Measurements from ENCODE around the gene SH3RF1.

GRCh38 chr4:169148885-169149284 lies 121.9 kb downstream of the SH3RF1 start:
- TF ChIP-seq CREB1 (CRISPR knock-in tag; IDR thresholded peaks at IDR 0.05) (no peak), ESRRA (CRISPR knock-in tag; IDR thresholded peaks at IDR 0.05; ENCODE audit: borderline replicate concordance) (no peak), NFYB (CRISPR knock-in tag; conservative IDR thresholded peaks at IDR 0.05; ENCODE audit: low read depth) (no peak), JAZF1 (CRISPR knock-in tag; IDR thresholded peaks at IDR 0.05) (no peak), CTCF (IDR thresholded peaks at IDR 0.05) (no peak), ATF2 (CRISPR knock-in tag; IDR thresholded peaks at IDR 0.05; ENCODE audit: borderline replicate concordance, low read depth) (no peak), NR1H2 (CRISPR knock-in tag; IDR thresholded peaks at IDR 0.05) (no peak), IRF2 (CRISPR knock-in tag; IDR thresholded peaks at IDR 0.05; ENCODE audit: borderline replicate concordance, low read depth) (no peak)
